ENCODE measurements around the gene TSPAN1.

DNA sequence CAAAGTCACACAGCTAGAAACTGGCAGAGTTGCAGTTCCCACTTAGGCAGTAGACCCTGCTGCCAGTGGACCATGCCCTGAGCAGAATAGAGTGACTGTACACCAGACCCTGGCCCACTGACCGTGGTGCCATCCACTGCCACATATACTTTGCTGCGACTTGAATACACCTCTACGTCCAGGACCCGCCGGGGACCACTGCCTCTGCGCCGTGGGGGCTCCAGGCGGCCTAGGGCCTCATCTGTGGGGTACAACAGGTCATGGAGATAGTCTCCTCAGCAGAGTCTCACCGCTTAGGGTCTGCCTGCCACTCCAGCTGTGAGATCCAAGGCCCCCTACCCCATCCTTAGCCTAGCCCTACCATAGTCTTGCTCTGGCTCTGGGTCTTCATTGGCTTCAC is 21.7 kb downstream of the TSPAN1 start:
- no peak for TF ChIP-seq SMAD1 (CRISPR knock-in tag; IDR thresholded peaks at IDR 0.05; ENCODE audit: borderline replicate concordance, low read depth)
- TF ChIP-seq KDM1A (CRISPR knock-in tag; IDR thresholded peaks at IDR 0.05): no peak
- TF ChIP-seq, protein P1, sequence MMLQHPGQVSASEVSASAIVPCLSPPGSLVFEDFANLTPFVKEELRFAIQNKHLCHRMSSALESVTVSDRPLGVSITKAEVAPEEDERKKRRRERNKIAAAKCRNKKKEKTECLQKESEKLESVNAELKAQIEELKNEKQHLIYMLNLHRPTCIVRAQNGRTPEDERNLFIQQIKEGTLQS (CRISPR knock-in tag; IDR thresholded peaks at IDR 0.05): no peak
- TF ChIP-seq U2AF2 (IDR thresholded peaks at IDR 0.05; ENCODE audit: low read depth, low read length): no peak
- TF ChIP-seq, protein P2, sequence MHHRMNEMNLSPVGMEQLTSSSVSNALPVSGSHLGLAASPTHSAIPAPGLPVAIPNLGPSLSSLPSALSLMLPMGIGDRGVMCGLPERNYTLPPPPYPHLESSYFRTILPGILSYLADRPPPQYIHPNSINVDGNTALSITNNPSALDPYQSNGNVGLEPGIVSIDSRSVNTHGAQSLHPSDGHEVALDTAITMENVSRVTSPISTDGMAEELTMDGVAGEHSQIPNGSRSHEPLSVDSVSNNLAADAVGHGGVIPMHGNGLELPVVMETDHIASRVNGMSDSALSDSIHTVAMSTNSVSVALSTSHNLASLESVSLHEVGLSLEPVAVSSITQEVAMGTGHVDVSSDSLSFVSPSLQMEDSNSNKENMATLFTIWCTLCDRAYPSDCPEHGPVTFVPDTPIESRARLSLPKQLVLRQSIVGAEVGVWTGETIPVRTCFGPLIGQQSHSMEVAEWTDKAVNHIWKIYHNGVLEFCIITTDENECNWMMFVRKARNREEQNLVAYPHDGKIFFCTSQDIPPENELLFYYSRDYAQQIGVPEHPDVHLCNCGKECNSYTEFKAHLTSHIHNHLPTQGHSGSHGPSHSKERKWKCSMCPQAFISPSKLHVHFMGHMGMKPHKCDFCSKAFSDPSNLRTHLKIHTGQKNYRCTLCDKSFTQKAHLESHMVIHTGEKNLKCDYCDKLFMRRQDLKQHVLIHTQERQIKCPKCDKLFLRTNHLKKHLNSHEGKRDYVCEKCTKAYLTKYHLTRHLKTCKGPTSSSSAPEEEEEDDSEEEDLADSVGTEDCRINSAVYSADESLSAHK (CRISPR knock-in tag; IDR thresholded peaks at IDR 0.05; ENCODE audit: borderline replicate concordance): no peak
- no peak for TF ChIP-seq ZNF282 (IDR thresholded peaks at IDR 0.05; ENCODE audit: partially characterized antibody)
- TF ChIP-seq, protein P3, sequence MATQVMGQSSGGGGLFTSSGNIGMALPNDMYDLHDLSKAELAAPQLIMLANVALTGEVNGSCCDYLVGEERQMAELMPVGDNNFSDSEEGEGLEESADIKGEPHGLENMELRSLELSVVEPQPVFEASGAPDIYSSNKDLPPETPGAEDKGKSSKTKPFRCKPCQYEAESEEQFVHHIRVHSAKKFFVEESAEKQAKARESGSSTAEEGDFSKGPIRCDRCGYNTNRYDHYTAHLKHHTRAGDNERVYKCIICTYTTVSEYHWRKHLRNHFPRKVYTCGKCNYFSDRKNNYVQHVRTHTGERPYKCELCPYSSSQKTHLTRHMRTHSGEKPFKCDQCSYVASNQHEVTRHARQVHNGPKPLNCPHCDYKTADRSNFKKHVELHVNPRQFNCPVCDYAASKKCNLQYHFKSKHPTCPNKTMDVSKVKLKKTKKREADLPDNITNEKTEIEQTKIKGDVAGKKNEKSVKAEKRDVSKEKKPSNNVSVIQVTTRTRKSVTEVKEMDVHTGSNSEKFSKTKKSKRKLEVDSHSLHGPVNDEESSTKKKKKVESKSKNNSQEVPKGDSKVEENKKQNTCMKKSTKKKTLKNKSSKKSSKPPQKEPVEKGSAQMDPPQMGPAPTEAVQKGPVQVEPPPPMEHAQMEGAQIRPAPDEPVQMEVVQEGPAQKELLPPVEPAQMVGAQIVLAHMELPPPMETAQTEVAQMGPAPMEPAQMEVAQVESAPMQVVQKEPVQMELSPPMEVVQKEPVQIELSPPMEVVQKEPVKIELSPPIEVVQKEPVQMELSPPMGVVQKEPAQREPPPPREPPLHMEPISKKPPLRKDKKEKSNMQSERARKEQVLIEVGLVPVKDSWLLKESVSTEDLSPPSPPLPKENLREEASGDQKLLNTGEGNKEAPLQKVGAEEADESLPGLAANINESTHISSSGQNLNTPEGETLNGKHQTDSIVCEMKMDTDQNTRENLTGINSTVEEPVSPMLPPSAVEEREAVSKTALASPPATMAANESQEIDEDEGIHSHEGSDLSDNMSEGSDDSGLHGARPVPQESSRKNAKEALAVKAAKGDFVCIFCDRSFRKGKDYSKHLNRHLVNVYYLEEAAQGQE (IDR thresholded peaks at IDR 0.05; ENCODE audit: borderline replicate concordance in 1 of 2, low read depth in 1 of 2, low read length in 2 of 2): no peak
- TF ChIP-seq, protein P4, sequence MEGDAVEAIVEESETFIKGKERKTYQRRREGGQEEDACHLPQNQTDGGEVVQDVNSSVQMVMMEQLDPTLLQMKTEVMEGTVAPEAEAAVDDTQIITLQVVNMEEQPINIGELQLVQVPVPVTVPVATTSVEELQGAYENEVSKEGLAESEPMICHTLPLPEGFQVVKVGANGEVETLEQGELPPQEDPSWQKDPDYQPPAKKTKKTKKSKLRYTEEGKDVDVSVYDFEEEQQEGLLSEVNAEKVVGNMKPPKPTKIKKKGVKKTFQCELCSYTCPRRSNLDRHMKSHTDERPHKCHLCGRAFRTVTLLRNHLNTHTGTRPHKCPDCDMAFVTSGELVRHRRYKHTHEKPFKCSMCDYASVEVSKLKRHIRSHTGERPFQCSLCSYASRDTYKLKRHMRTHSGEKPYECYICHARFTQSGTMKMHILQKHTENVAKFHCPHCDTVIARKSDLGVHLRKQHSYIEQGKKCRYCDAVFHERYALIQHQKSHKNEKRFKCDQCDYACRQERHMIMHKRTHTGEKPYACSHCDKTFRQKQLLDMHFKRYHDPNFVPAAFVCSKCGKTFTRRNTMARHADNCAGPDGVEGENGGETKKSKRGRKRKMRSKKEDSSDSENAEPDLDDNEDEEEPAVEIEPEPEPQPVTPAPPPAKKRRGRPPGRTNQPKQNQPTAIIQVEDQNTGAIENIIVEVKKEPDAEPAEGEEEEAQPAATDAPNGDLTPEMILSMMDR (CRISPR knock-in tag; IDR thresholded peaks at IDR 0.05): no peak
- TF ChIP-seq EZH2 (conservative IDR thresholded peaks at IDR 0.05; ENCODE audit: low read depth, low read length): no peak
- TF ChIP-seq YY1 (IDR thresholded peaks at IDR 0.05; ENCODE audit: insufficient read depth, insufficient replicate concordance, low read depth, low read length): no peak
- no peak for TF ChIP-seq FLYWCH1 (CRISPR knock-in tag; IDR thresholded peaks at IDR 0.05)
- TF ChIP-seq, protein P5, sequence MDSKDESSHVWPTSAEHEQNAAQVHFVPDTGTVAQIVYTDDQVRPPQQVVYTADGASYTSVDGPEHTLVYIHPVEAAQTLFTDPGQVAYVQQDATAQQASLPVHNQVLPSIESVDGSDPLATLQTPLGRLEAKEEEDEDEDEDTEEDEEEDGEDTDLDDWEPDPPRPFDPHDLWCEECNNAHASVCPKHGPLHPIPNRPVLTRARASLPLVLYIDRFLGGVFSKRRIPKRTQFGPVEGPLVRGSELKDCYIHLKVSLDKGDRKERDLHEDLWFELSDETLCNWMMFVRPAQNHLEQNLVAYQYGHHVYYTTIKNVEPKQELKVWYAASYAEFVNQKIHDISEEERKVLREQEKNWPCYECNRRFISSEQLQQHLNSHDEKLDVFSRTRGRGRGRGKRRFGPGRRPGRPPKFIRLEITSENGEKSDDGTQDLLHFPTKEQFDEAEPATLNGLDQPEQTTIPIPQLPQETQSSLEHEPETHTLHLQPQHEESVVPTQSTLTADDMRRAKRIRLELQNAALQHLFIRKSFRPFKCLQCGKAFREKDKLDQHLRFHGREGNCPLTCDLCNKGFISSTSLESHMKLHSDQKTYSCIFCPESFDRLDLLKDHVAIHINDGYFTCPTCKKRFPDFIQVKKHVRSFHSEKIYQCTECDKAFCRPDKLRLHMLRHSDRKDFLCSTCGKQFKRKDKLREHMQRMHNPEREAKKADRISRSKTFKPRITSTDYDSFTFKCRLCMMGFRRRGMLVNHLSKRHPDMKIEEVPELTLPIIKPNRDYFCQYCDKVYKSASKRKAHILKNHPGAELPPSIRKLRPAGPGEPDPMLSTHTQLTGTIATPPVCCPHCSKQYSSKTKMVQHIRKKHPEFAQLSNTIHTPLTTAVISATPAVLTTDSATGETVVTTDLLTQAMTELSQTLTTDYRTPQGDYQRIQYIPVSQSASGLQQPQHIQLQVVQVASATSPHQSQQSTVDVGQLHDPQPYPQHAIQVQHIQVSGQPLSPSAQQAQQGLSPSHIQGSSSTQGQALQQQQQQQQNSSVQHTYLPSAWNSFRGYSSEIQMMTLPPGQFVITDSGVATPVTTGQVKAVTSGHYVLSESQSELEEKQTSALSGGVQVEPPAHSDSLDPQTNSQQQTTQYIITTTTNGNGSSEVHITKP (CRISPR knock-in tag; IDR thresholded peaks at IDR 0.05; ENCODE audit: low read depth): no peak
- TF ChIP-seq MZF1 (CRISPR knock-in tag; IDR thresholded peaks at IDR 0.05; ENCODE audit: borderline replicate concordance): no peak

Data from HepG2 (cell line).